WTC11 (cell line): ENCODE data around the gene PIP4K2A. TPM values are rescaled to one million over a fixed set of nuclear protein-coding genes. Genes with fewer than 3 reads are reported as not detected.

Source experiments
- ATAC-seq: fragments of 200-7000 bp; cut with Tn5 transposase; 2 replicates; pipeline ENCODE4 v1.10.0; 2021; ENCODE audit warnings: mild to moderate bottlenecking, moderate library complexity
- CTCF ChIA-PET: fragments of 300-600 bp; sonication (Branson Sonifier 250); formaldehyde crosslinking; loops from one replicate; lab custom pipeline; 2021; ENCODE audit warnings: antibody characterized with exemption; lab: Charles Lee
- POLR2A ChIA-PET: fragments of 350-600 bp; sonication (Branson Sonifier 250); formaldehyde crosslinking; loops from one replicate; lab custom pipeline; 2021; ENCODE audit warnings: antibody characterized with exemption; lab: Charles Lee
- DNase-seq: peaks from one replicate; pipeline ENCODE4 v3.0.0; 2021; ENCODE audit warnings: low spot score
- H3K27ac Mint-ChIP-seq: 2 replicates; pipeline ENCODE4 v1.8.0; 2021; ENCODE audit warnings: mixed read lengths
- H3K27me3 Mint-ChIP-seq: 2 replicates; pipeline ENCODE4 v1.8.0; 2021; ENCODE audit warnings: low read depth, mild to moderate bottlenecking, moderate library complexity, mixed read lengths
- H3K36me3 Mint-ChIP-seq: 2 replicates; pipeline ENCODE4 v1.8.0; 2021; ENCODE audit warnings: mixed read lengths
- H3K4me1 Mint-ChIP-seq: 2 replicates; pipeline ENCODE4 v1.8.0; 2022; ENCODE audit warnings: mixed read lengths
- H3K4me3 Mint-ChIP-seq: 2 replicates; pipeline ENCODE4 v1.8.0; 2021; ENCODE audit warnings: mild to moderate bottlenecking, moderate library complexity, mixed read lengths
- H3K9me3 Mint-ChIP-seq: 2 replicates; pipeline ENCODE4 v1.8.0; 2021; ENCODE audit warnings: mixed read lengths
- CREB1 ChIP-seq: sonication (generic); formaldehyde crosslinking; IDR thresholded peaks from 2 replicates; pipeline ENCODE4 v1.8.0; 2023; ENCODE audit warnings: mild to moderate bottlenecking, missing genetic modification reagents
- EMX1 ChIP-seq: fragments of 250-450 bp; sonication (Bioruptor Pico); IDR thresholded peaks from 2 replicates; pipeline ENCODE4 v1.8.0; 2021; ENCODE audit warnings: mild to moderate bottlenecking
- JUN ChIP-seq: sonication (generic); formaldehyde crosslinking; IDR thresholded peaks from 2 replicates; pipeline ENCODE4 v1.8.0; 2023; ENCODE audit warnings: mild to moderate bottlenecking, missing genetic modification reagents
- NFATC4 ChIP-seq: fragments of 250-450 bp; sonication (Bioruptor Pico); IDR thresholded peaks from 2 replicates; pipeline ENCODE4 v1.9.0; 2021; ENCODE audit warnings: mild to moderate bottlenecking
- NFE2L1 ChIP-seq: sonication (generic); formaldehyde crosslinking; IDR thresholded peaks from 2 replicates; pipeline ENCODE4 v1.8.1; 2023; ENCODE audit warnings: missing genetic modification reagents
- PRDM15 ChIP-seq: sonication (generic); formaldehyde crosslinking; IDR thresholded peaks from 2 replicates; pipeline ENCODE4 v1.8.0; 2022; ENCODE audit warnings: missing genetic modification reagents
- SMAD4 ChIP-seq: sonication (generic); formaldehyde crosslinking; IDR thresholded peaks from 2 replicates; pipeline ENCODE4 v1.8.0; 2022; ENCODE audit warnings: mild to moderate bottlenecking, missing genetic modification reagents
- SP1 ChIP-seq: sonication (generic); formaldehyde crosslinking; conservative IDR thresholded peaks from 2 replicates; pipeline ENCODE4 v1.8.1; 2022; ENCODE audit warnings: missing genetic modification reagents
- TEAD4 ChIP-seq: sonication (generic); formaldehyde crosslinking; IDR thresholded peaks from 2 replicates; pipeline ENCODE4 v1.8.0; 2022; ENCODE audit warnings: mild to moderate bottlenecking, missing genetic modification reagents
- TP53 ChIP-seq: sonication (generic); formaldehyde crosslinking; IDR thresholded peaks from 2 replicates; pipeline ENCODE4 v1.8.1; 2023; ENCODE audit warnings: mild to moderate bottlenecking, missing genetic modification reagents
- ZBTB21 ChIP-seq: sonication (generic); formaldehyde crosslinking; IDR thresholded peaks from 2 replicates; pipeline ENCODE4 v1.8.1; 2023; ENCODE audit warnings: mild to moderate bottlenecking, missing genetic modification reagents, borderline replicate concordance
- ZNF219 ChIP-seq: sonication (generic); formaldehyde crosslinking; IDR thresholded peaks from 2 replicates; pipeline ENCODE4 v1.8.0; 2023; ENCODE audit warnings: missing genetic modification reagents, mild to moderate bottlenecking, borderline replicate concordance
- ZNF263 ChIP-seq: sonication (generic); formaldehyde crosslinking; IDR thresholded peaks from 2 replicates; pipeline ENCODE4 v1.8.1; 2022; ENCODE audit warnings: low read depth, mild to moderate bottlenecking, moderate library complexity, missing genetic modification reagents
- ZNF416 ChIP-seq: fragments of 250-450 bp; sonication (Bioruptor Pico); IDR thresholded peaks from 2 replicates; pipeline ENCODE4 v1.9.0; 2021; ENCODE audit warnings: mild to moderate bottlenecking, inconsistent platforms
- ZNF532 ChIP-seq: fragments of 250-450 bp; sonication (Bioruptor Pico); IDR thresholded peaks from 2 replicates; pipeline ENCODE4 v1.9.0; 2021; ENCODE audit warnings: mild to moderate bottlenecking, borderline replicate concordance
- ZNF671 ChIP-seq: fragments of 250-450 bp; sonication (Bioruptor Pico); IDR thresholded peaks from 2 replicates; pipeline ENCODE4 v1.8.0; 2021; ENCODE audit warnings: mild to moderate bottlenecking
- ZSCAN18 ChIP-seq: fragments of 250-450 bp; sonication (Bioruptor Pico); IDR thresholded peaks from 2 replicates; pipeline ENCODE4 v2.1.2; 2022; ENCODE audit warnings: mild to moderate bottlenecking, moderate library complexity
- total RNA-seq: library from RNA; stranded (reverse); gene quantifications from 3 replicates; pipeline ENCODE4 v1.2.3, GENCODE V29; 2021
- TF ChIP-seq, protein P1 (sequence below): sonication (generic); formaldehyde crosslinking; IDR thresholded peaks from 2 replicates; pipeline ENCODE4 v1.8.1; 2022; ENCODE audit warnings: missing genetic modification reagents, borderline replicate concordance
- TF ChIP-seq, protein P2 (sequence below): sonication (generic); formaldehyde crosslinking; IDR thresholded peaks from 2 replicates; pipeline ENCODE4 v1.8.0; 2022; ENCODE audit warnings: mild to moderate bottlenecking, missing genetic modification reagents
- TF ChIP-seq, protein P3 (sequence below): sonication (generic); formaldehyde crosslinking; IDR thresholded peaks from 2 replicates; pipeline ENCODE4 v1.8.1; 2023; ENCODE audit warnings: mild to moderate bottlenecking, missing genetic modification reagents, borderline replicate concordance

PIP4K2A gene
- total RNA-seq, 1 experiment from 2014 or later = 47.5 TPM

DNA sequence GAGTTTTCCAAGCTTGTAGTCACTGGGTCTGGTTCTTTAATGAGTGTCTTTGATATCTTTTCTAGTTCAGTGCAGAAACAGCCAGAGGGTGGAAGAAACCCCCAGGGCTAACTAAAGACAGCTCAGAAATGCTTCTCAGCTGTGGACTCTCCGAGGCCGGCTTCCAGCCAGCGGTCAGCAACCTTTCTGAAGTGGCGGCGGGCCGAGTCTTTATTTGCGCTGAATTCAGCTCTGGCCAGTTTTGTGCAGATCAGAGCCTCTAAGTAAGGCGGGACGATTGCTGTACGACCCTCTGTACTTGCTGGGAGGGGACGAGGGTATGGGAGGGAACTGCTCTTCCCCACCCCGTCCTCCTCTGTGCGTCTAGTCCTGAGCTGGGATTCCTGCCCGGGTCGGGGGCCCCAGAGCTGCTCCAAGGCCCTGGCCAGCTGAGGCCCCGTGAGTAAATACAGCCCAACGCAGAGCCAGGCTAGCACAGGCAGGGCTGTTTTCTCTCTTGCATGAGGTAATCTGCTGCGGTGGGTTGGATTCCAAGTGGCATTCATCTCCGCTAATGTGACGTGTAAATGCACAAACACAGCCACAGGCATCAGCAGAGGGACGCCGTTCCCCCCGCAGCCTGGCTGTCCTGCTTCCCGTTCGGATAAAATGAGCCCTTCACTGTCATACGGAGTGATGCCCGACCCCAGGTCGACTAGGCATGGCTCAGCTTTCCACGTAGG lies 159.8 kb downstream of the PIP4K2A start:
- DNase-seq (no peak), ATAC-seq (peak; percentile 57; the same call in 1 of the 2 replicates)
- peaks cover 8% of the 10 kb centered on the region for H3K36me3 Mint-ChIP-seq
- H3K9me3 Mint-ChIP-seq = no peaks in the 10 kb centered on the region
- ChIA-PET CTCF (interaction anchor here (0.6 to 1.2 kb wide), 2 partner anchors 11 to 141 kb away, joined by 3 to 4 read pairs; no protein-coding TSS in a partner anchor), POLR2A (no interaction called here)
- H3K27ac Mint-ChIP-seq = peak overlapping the region; percentile 69; the same call in 1 of the 2 replicates
- H3K27me3 Mint-ChIP-seq = no peaks in the 10 kb centered on the region
- TF ChIP-seq ZNF671 (CRISPR knock-in tag) (no peak), SP1 (CRISPR knock-in tag) (no peak), ZNF263 (CRISPR knock-in tag) (no peak), NFATC4 (no peak), NFE2L1 (CRISPR knock-in tag) (no peak), TEAD4 (CRISPR knock-in tag) (no peak), PRDM15 (CRISPR knock-in tag) (no peak), ZSCAN18 (no peak), TP53 (no peak), JUN (no peak), SMAD4 (CRISPR knock-in tag) (no peak), ZNF219 (CRISPR knock-in tag) (no peak), EMX1 (CRISPR knock-in tag) (no peak), ZNF532 (no peak), ZBTB21 (CRISPR knock-in tag) (no peak), CREB1 (no peak), ZNF416 (no peak)
- TF ChIP-seq, protein P1, sequence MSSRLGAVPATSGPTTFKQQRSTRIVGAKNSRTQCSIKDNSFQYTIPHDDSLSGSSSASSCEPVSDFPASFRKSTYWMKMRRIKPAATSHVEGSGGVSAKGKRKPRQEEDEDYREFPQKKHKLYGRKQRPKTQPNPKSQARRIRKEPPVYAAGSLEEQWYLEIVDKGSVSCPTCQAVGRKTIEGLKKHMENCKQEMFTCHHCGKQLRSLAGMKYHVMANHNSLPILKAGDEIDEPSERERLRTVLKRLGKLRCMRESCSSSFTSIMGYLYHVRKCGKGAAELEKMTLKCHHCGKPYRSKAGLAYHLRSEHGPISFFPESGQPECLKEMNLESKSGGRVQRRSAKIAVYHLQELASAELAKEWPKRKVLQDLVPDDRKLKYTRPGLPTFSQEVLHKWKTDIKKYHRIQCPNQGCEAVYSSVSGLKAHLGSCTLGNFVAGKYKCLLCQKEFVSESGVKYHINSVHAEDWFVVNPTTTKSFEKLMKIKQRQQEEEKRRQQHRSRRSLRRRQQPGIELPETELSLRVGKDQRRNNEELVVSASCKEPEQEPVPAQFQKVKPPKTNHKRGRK (CRISPR knock-in tag) = no peak
- TF ChIP-seq, protein P2, sequence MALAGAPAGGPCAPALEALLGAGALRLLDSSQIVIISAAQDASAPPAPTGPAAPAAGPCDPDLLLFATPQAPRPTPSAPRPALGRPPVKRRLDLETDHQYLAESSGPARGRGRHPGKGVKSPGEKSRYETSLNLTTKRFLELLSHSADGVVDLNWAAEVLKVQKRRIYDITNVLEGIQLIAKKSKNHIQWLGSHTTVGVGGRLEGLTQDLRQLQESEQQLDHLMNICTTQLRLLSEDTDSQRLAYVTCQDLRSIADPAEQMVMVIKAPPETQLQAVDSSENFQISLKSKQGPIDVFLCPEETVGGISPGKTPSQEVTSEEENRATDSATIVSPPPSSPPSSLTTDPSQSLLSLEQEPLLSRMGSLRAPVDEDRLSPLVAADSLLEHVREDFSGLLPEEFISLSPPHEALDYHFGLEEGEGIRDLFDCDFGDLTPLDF (CRISPR knock-in tag) = no peak
- TF ChIP-seq, protein P3, sequence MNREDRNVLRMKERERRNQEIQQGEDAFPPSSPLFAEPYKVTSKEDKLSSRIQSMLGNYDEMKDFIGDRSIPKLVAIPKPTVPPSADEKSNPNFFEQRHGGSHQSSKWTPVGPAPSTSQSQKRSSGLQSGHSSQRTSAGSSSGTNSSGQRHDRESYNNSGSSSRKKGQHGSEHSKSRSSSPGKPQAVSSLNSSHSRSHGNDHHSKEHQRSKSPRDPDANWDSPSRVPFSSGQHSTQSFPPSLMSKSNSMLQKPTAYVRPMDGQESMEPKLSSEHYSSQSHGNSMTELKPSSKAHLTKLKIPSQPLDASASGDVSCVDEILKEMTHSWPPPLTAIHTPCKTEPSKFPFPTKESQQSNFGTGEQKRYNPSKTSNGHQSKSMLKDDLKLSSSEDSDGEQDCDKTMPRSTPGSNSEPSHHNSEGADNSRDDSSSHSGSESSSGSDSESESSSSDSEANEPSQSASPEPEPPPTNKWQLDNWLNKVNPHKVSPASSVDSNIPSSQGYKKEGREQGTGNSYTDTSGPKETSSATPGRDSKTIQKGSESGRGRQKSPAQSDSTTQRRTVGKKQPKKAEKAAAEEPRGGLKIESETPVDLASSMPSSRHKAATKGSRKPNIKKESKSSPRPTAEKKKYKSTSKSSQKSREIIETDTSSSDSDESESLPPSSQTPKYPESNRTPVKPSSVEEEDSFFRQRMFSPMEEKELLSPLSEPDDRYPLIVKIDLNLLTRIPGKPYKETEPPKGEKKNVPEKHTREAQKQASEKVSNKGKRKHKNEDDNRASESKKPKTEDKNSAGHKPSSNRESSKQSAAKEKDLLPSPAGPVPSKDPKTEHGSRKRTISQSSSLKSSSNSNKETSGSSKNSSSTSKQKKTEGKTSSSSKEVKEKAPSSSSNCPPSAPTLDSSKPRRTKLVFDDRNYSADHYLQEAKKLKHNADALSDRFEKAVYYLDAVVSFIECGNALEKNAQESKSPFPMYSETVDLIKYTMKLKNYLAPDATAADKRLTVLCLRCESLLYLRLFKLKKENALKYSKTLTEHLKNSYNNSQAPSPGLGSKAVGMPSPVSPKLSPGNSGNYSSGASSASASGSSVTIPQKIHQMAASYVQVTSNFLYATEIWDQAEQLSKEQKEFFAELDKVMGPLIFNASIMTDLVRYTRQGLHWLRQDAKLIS = no peak
- H3K4me3 Mint-ChIP-seq = no peak overlapping the region
- H3K4me1 Mint-ChIP-seq = peaks cover 26% of the 10 kb centered on the region
